ENCODE measurements around the gene RALGAPA1. TPM values are rescaled to one million over a fixed set of nuclear protein-coding genes. Genes with fewer than 3 reads are reported as not detected.
A peak's percentile ranks its signal among the peaks of the same experiment; 100 is the strongest.
"Not testable (repeated sequence)": the region's sequence is repeated elsewhere in the genome, so short reads cannot be mapped to it uniquely, and the experiment has no call there.

Gene RALGAPA1
- polyA plus RNA-seq, 1 donor from 2014 or later = 24.6 TPM

DNA sequence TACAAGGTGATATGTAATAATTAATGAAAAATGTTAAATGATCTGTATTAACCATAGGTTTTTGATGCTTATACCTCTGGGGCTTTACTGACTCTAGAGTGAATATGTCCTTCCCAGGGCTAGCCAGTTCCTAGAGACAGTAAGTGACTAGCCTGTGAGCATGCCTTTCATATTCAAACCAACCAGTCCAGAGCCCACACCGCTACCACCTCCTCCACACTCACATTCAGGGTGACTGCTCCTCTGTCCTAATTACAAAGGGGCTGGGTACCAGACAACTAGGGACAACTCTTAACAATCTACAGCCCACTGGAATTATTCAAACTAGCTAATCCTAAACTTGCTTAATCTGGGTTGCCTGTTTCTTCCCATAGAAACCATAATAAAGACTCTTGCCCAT is 49.0 kb downstream of the RALGAPA1 start:
- no peaks in the 10 kb centered on the region for H3K4me1 Mint-ChIP-seq
- H3K27ac Mint-ChIP-seq = no peak overlapping the region
- H3K36me3 Mint-ChIP-seq = peaks cover 5% of the 10 kb centered on the region
- no peak overlapping the region for H3K4me3 Mint-ChIP-seq
- H3K27me3 Mint-ChIP-seq = no peaks in the 10 kb centered on the region
- H3K9me3 Mint-ChIP-seq = no peaks in the 10 kb centered on the region

- Mint-ChIP-seq H3K36me3 (peaks cover 11% of the 10 kb centered on the region), H3K4me3 (no peak overlapping the region), H3K27ac (no peak overlapping the region), H3K4me1 (no peaks in the 10 kb centered on the region), H3K27me3 (no peaks in the 10 kb centered on the region), H3K9me3 (no peaks in the 10 kb centered on the region)
Measured at GRCh38 chr14:35758523-35759129, 50.5 kb downstream of the RALGAPA1 start.

DNA sequence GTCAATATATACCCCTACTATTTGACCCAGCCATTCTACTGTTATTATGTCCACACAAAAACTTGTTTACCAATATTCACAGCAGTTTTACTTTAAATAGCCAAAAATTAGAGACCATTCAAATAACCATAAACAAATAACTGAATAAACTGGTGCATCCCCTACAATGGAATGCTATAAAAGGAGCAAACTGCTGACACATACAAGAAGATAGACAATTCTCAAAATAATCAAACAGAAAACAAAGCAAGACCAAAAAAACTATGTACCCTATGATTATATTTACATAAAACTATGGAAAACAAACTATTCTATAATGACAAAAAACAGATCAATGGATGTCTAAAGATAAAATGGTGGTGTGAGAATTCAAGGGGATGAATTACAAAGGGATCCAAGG is 54.4 kb downstream of the RALGAPA1 start:
- no peak overlapping the region for H3K27ac Mint-ChIP-seq
- H3K36me3 Mint-ChIP-seq = peaks cover 10% of the 10 kb centered on the region
- H3K4me3 Mint-ChIP-seq = peak overlapping the region in 1 of 4 donors; percentile 22
- no peaks in the 10 kb centered on the region for H3K27me3 Mint-ChIP-seq
- peaks cover 0 to 1% (median 0%) of the 10 kb centered on the region in 3 donors for H3K4me1 Mint-ChIP-seq
- H3K9me3 Mint-ChIP-seq = no peaks in the 10 kb centered on the region

DNA sequence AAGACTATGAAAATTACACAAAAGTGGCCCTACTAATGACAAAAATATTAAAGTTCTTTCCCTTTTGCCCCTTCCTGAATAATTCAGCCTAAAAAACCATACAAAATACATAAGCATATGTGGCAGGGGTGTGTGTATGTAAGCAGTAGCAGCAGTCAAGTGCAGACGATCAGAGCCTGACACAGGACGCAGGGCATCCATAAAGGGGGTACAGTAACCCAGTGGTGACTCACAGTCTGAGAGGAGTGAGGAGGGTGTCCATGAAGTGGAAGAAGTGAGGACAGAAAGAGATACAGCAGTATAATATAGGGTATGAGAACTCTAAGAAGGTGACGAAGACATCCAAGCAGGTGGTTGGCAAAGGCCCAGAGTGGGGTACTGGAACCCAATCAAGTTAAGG is 56.7 kb downstream of the RALGAPA1 start:
- Mint-ChIP-seq H3K4me3 (no peak overlapping the region), H3K27ac (no peak overlapping the region), H3K36me3 (peaks cover 7% of the 10 kb centered on the region), H3K27me3 (no peaks in the 10 kb centered on the region), H3K9me3 (no peaks in the 10 kb centered on the region), H3K4me1 (peaks cover 0 to 1% (median 0%) of the 10 kb centered on the region in 3 donors)

- H3K4me1 Mint-ChIP-seq = peaks cover 0 to 1% (median 0%) of the 10 kb centered on the region in 3 donors
- H3K4me3 Mint-ChIP-seq = no peak overlapping the region
- H3K36me3 Mint-ChIP-seq = peaks cover 7% of the 10 kb centered on the region
- H3K27ac Mint-ChIP-seq = no peak overlapping the region
- H3K9me3 Mint-ChIP-seq = peaks cover 0 to 1% (median 0%) of the 10 kb centered on the region in 3 donors
- H3K27me3 Mint-ChIP-seq = no peaks in the 10 kb centered on the region
Measured at GRCh38 chr14:35750202-35750904, 58.7 kb downstream of the RALGAPA1 start.

- no peaks in the 10 kb centered on the region for H3K36me3 Mint-ChIP-seq
- no peak overlapping the region for H3K27ac Mint-ChIP-seq
- no peaks in the 10 kb centered on the region for H3K4me1 Mint-ChIP-seq
- peaks cover 0 to 1% (median 0%) of the 10 kb centered on the region in 3 donors for H3K9me3 Mint-ChIP-seq
- H3K27me3 Mint-ChIP-seq = no peaks in the 10 kb centered on the region
- no peak overlapping the region for H3K4me3 Mint-ChIP-seq
Measured at GRCh38 chr14:35747379-35747778, 61.7 kb downstream of the RALGAPA1 start.

GRCh38 chr14:35742442-35742841 is 66.7 kb downstream of the RALGAPA1 start:
- H3K27me3 Mint-ChIP-seq = no peaks in the 10 kb centered on the region
- H3K4me1 Mint-ChIP-seq = peaks cover 0 to 1% (median 0%) of the 10 kb centered on the region in 3 donors
- H3K36me3 Mint-ChIP-seq = peaks cover 5% of the 10 kb centered on the region
- no peak overlapping the region for H3K4me3 Mint-ChIP-seq
- H3K27ac Mint-ChIP-seq = no peak overlapping the region
- H3K9me3 Mint-ChIP-seq = peaks cover 0 to 1% (median 0%) of the 10 kb centered on the region in 3 donors

DNA sequence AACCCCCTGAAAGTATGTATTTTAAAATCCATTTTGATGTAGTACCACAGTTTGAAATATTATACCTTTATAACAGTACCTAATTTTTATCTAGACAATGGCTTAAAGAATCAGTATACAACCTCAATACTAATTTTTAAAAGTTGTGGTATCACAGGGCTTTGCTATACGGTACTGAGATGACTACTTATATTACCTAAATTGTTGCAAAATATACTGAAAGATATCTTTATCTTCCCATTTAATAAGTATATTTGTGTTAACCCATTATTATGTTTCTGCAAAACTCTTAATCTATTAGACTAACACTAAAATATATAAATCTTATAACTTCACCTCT is 67.1 kb downstream of the RALGAPA1 start:
- Mint-ChIP-seq H3K27me3 (no peaks in the 10 kb centered on the region), H3K4me1 (peaks cover 0 to 1% (median 0%) of the 10 kb centered on the region in 3 donors), H3K27ac (no peak overlapping the region), H3K9me3 (no peaks in the 10 kb centered on the region), H3K36me3 (peaks cover 6% of the 10 kb centered on the region), H3K4me3 (no peak overlapping the region)

- Mint-ChIP-seq H3K4me1 (peaks cover 0 to 1% (median 0%) of the 10 kb centered on the region in 3 donors), H3K36me3 (peaks cover 7% of the 10 kb centered on the region), H3K9me3 (no peaks in the 10 kb centered on the region), H3K27me3 (no peaks in the 10 kb centered on the region), H3K27ac (no peak overlapping the region), H3K4me3 (no peak overlapping the region)
Measured at GRCh38 chr14:35741345-35742031, 67.6 kb downstream of the RALGAPA1 start.

GRCh38 chr14:35740215-35740614 is 68.9 kb downstream of the RALGAPA1 start:
- Mint-ChIP-seq H3K4me3 (no peak overlapping the region), H3K9me3 (no peaks in the 10 kb centered on the region), H3K27ac (no peak overlapping the region), H3K36me3 (peaks cover 9% of the 10 kb centered on the region), H3K4me1 (peaks cover 0 to 1% (median 0%) of the 10 kb centered on the region in 3 donors), H3K27me3 (no peaks in the 10 kb centered on the region)

- not testable (repeated sequence) for H3K9me3 Mint-ChIP-seq, H3K27me3 Mint-ChIP-seq, H3K27ac Mint-ChIP-seq, H3K4me3 Mint-ChIP-seq, H3K4me1 Mint-ChIP-seq
- H3K36me3 Mint-ChIP-seq = peaks cover 29% of the 10 kb centered on the region
Measured at GRCh38 chr14:35735163-35735562, 73.9 kb downstream of the RALGAPA1 start.

GRCh38 chr14:35733510-35733909 is 75.6 kb downstream of the RALGAPA1 start:
- H3K4me3 Mint-ChIP-seq, H3K27me3 Mint-ChIP-seq, H3K9me3 Mint-ChIP-seq, H3K27ac Mint-ChIP-seq, H3K4me1 Mint-ChIP-seq: not testable (repeated sequence)
- peaks cover 26% of the 10 kb centered on the region for H3K36me3 Mint-ChIP-seq

GRCh38 chr14:35730871-35731270 is 78.2 kb downstream of the RALGAPA1 start:
- Mint-ChIP-seq H3K36me3 (peaks cover 36% of the 10 kb centered on the region), H3K4me3 (no peak overlapping the region), H3K27me3 (no peaks in the 10 kb centered on the region), H3K4me1 (peaks cover 0 to 4% (median 0%) of the 10 kb centered on the region in 3 donors), H3K9me3 (peaks cover 0 to 3% (median 0%) of the 10 kb centered on the region in 3 donors), H3K27ac (no peak overlapping the region)

DNA sequence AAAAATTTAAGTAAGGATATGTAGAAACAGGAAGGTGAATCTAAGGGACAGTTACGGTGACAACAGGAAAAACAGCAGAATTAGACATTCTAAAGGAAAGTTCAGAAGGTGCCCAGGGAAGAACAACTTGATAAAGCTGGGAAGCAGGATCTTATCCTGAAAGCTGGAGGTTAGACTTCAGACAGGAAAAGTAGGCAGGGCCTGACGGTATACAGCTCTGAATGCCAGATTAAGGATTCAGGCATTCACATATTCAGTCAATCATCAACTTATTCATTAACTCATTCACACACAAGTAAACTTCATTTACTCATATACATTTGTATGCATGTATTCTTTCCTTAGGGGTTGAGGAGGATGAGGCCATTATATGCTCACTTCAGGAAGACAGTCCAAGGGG is 81.3 kb downstream of the RALGAPA1 start:
- peaks cover 23% of the 10 kb centered on the region for H3K36me3 Mint-ChIP-seq
- H3K4me3 Mint-ChIP-seq = no peak overlapping the region
- peaks cover 0 to 2% (median 0%) of the 10 kb centered on the region in 3 donors for H3K4me1 Mint-ChIP-seq
- H3K27ac Mint-ChIP-seq = no peak overlapping the region
- H3K27me3 Mint-ChIP-seq = no peaks in the 10 kb centered on the region
- no peaks in the 10 kb centered on the region for H3K9me3 Mint-ChIP-seq

DNA sequence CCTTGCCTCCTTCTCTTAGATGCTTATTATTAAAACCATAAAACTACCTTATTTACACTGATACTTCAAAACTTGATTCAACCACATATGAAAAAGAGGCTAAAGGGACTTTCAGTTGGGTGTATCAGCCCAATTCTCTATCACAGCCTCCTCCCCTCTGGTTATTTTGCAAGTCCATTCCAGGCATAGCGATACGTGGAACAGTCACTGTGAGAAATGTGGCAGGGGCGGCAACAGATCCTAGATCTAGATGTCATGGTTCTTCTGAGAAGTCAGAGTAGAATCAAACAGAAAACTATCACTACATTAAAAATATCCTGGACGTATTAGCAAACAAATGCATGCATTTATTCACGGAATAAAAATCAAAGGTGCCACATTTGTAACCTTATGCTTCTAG is 83.2 kb downstream of the RALGAPA1 start:
- Mint-ChIP-seq H3K27ac (no peak overlapping the region), H3K4me3 (no peak overlapping the region), H3K27me3 (no peaks in the 10 kb centered on the region), H3K36me3 (peaks cover 19% of the 10 kb centered on the region), H3K9me3 (no peaks in the 10 kb centered on the region), H3K4me1 (no peaks in the 10 kb centered on the region)
